ENCODE results near the gene SNRNP35. TPM values are rescaled to one million over a fixed set of nuclear protein-coding genes. Genes with fewer than 3 reads are reported as not detected.

Gene SNRNP35
- total and polyA plus RNA-seq, 4 donors: 19.3 to 67.0 (median 20.5) TPM

DNA sequence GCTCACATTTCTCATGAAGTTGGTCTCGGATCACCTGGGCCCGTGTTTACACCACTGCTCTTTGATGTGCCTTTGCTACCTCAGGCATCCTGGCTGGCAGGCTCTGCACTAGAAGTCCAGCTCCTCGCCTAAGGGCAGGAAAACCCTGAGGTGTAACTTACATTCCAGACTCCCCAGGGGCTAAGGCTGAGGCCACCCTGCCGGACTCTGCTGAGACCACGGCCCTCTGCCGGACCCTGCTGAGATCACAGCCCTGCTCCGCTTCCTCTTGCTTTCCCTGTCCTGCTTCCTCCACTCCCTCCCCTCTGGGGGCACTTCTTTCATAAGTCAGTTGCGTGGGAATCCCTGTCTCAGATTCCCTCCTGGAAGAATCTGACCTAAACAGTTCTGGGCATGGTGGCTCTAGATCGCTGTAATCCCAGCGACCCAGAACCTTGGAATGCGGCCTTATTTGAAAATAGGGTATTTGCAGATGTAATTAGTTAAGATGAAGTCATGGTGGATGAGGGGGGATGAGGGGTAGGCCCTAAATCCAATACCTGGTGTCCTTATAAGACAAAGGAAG, 58.4 kb downstream of the SNRNP35 start:
- Histone ChIP-seq H3K9me3 (ENCODE audit: control insufficient read depth in 4 of 4, insufficient read depth in 3 of 4, low read length in 3 of 4) (no peaks in the 10 kb centered on the region), H3K27me3 (ENCODE audit: control insufficient read depth in 3 of 3, insufficient read depth in 3 of 3, low read length in 2 of 3) (no peaks in the 10 kb centered on the region), H3K4me1 (ENCODE audit: control insufficient read depth in 5 of 5, insufficient read depth in 5 of 5, low read length in 5 of 5) (peaks cover 0 to 4% (median 0%) of the 10 kb centered on the region in 5 donors), H3K4me3 (no peak overlapping the region), H3K27ac (ENCODE audit: low read depth in 1 of 2, low read length in 1 of 2) (no peak overlapping the region), H3K36me3 (ENCODE audit: control insufficient read depth in 4 of 4, insufficient read depth in 4 of 4, low read length in 4 of 4) (peaks cover 5 to 39% (median 28%) of the 10 kb centered on the region in 4 donors), H3K9ac (ENCODE audit: insufficient read depth in 1 of 2, low read length in 2 of 2) (no peak overlapping the region)
- DNase-seq (no peak), ATAC-seq (ENCODE audit: insufficient read depth, low FRiP score) (no peak)
- 86 to 91% methylated on average over 11 of the region's 11 CpGs for WGBS, 2 donors
- TF ChIP-seq, protein P1, sequence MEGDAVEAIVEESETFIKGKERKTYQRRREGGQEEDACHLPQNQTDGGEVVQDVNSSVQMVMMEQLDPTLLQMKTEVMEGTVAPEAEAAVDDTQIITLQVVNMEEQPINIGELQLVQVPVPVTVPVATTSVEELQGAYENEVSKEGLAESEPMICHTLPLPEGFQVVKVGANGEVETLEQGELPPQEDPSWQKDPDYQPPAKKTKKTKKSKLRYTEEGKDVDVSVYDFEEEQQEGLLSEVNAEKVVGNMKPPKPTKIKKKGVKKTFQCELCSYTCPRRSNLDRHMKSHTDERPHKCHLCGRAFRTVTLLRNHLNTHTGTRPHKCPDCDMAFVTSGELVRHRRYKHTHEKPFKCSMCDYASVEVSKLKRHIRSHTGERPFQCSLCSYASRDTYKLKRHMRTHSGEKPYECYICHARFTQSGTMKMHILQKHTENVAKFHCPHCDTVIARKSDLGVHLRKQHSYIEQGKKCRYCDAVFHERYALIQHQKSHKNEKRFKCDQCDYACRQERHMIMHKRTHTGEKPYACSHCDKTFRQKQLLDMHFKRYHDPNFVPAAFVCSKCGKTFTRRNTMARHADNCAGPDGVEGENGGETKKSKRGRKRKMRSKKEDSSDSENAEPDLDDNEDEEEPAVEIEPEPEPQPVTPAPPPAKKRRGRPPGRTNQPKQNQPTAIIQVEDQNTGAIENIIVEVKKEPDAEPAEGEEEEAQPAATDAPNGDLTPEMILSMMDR (IDR thresholded peaks at IDR 0.05; ENCODE audit: control extremely low read depth, extremely low read depth): no peak

Small RNA genes lying within 50 kb of the gene (small RNA-seq; reads per million reads assigned to genes)
- not detected for gene AC145423.2 (ENCODE audit: low replicate concordance)

Other genes with a start within 250 kb of the SNRNP35 start
- gene MPHOSPH9, start 225.0 kb upstream of the SNRNP35 start, total RNA-seq: 10 to 100 TPM; 19.8 to 56.9 TPM
- 1 to 10 TPM; 5.0 to 5.1 TPM for gene MPHOSPH9, start 225.0 kb upstream of the SNRNP35 start, polyA plus RNA-seq
- 10 to 100 TPM; 11.7 to 21.6 TPM for gene MTRFR, start 224.7 kb upstream of the SNRNP35 start, total RNA-seq
- gene MTRFR, start 224.7 kb upstream of the SNRNP35 start, polyA plus RNA-seq: 10 to 100 TPM in 1 of 2 donors, 1 to 10 TPM in 1; 8.8 to 20.8 TPM
- 100 to 1,000 TPM in 1 of 2 donors, 10 to 100 TPM in 1; 86.1 to 101 TPM for gene CDK2AP1, start 186.3 kb upstream of the SNRNP35 start, total RNA-seq
- 100 to 1,000 TPM in 1 of 2 donors, 10 to 100 TPM in 1; 80.8 to 166 TPM for gene CDK2AP1, start 186.3 kb upstream of the SNRNP35 start, polyA plus RNA-seq
- gene SBNO1, start 93.3 kb upstream of the SNRNP35 start, total RNA-seq: 10 to 100 TPM; 23.2 to 28.5 TPM
- 1 to 10 TPM; 4.7 to 7.5 TPM for gene SBNO1, start 93.3 kb upstream of the SNRNP35 start, polyA plus RNA-seq
- gene KMT5A, start 74.0 kb upstream of the SNRNP35 start, total RNA-seq: 10 to 100 TPM; 41.6 to 51.7 TPM
- gene KMT5A, start 74.0 kb upstream of the SNRNP35 start, polyA plus RNA-seq: 10 to 100 TPM; 21.1 to 22.5 TPM
- 10 to 100 TPM in 1 of 2 donors, 1 to 10 TPM in 1; 7.7 to 12.2 TPM for gene RILPL2, start 21.5 kb upstream of the SNRNP35 start, total RNA-seq
- gene RILPL2, start 21.5 kb upstream of the SNRNP35 start, polyA plus RNA-seq: 10 to 100 TPM; 13.7 to 40.7 TPM
- gene RILPL1, start 75.6 kb downstream of the SNRNP35 start, total RNA-seq: 10 to 100 TPM; 13.6 to 14.6 TPM
- gene RILPL1, start 75.6 kb downstream of the SNRNP35 start, polyA plus RNA-seq: 10 to 100 TPM in 1 of 2 donors, 1 to 10 TPM in 1; 9.5 to 10.8 TPM
- 100 to 1,000 TPM; 186 to 317 TPM for gene TMED2, start 126.4 kb downstream of the SNRNP35 start, total RNA-seq
- 100 to 1,000 TPM in 1 of 2 donors, 10 to 100 TPM in 1; 57.7 to 151 TPM for gene TMED2, start 126.4 kb downstream of the SNRNP35 start, polyA plus RNA-seq
- 10 to 100 TPM; 21.1 to 22.3 TPM for gene DDX55, start 144.0 kb downstream of the SNRNP35 start, total RNA-seq
- gene DDX55, start 144.0 kb downstream of the SNRNP35 start, polyA plus RNA-seq: 10 to 100 TPM; 13.3 to 15.2 TPM
- gene EIF2B1, start 175.5 kb downstream of the SNRNP35 start, total RNA-seq: 10 to 100 TPM; 36.6 to 48.1 TPM
- 10 to 100 TPM; 25.6 to 29.6 TPM for gene EIF2B1, start 175.5 kb downstream of the SNRNP35 start, polyA plus RNA-seq
- gene GTF2H3, start 175.7 kb downstream of the SNRNP35 start, total RNA-seq: 10 to 100 TPM; 25.0 to 28.9 TPM
- gene GTF2H3, start 175.7 kb downstream of the SNRNP35 start, polyA plus RNA-seq: 10 to 100 TPM in 1 of 2 donors, 1 to 10 TPM in 1; 5.6 to 17.4 TPM
- gene TCTN2, start 213.0 kb downstream of the SNRNP35 start, total RNA-seq: 10 to 100 TPM; 22.3 to 28.2 TPM
- 1 to 10 TPM; 5.2 to 6.2 TPM for gene TCTN2, start 213.0 kb downstream of the SNRNP35 start, polyA plus RNA-seq